WTC11 (cell line): ENCODE measurements around the gene BCAP29. TPM values are rescaled to one million over a fixed set of nuclear protein-coding genes. Genes with fewer than 3 reads are reported as not detected.
A peak's percentile ranks its signal among the peaks of the same experiment; 100 is the strongest.

Experiments used
- ATAC-seq: fragments of 200-7000 bp; cut with Tn5 transposase; 2 replicates; pipeline ENCODE4 v1.10.0; 2021; ENCODE audit warnings: mild to moderate bottlenecking, moderate library complexity
- CTCF ChIA-PET: fragments of 300-600 bp; sonication (Branson Sonifier 250); formaldehyde crosslinking; loops from one replicate; lab custom pipeline; 2021; ENCODE audit warnings: antibody characterized with exemption; lab: Charles Lee
- POLR2A ChIA-PET: fragments of 350-600 bp; sonication (Branson Sonifier 250); formaldehyde crosslinking; loops from one replicate; lab custom pipeline; 2021; ENCODE audit warnings: antibody characterized with exemption; lab: Charles Lee
- DNase-seq: peaks from one replicate; pipeline ENCODE4 v3.0.0; 2021; ENCODE audit warnings: low spot score
- H3K27ac Mint-ChIP-seq: 2 replicates; pipeline ENCODE4 v1.8.0; 2021; ENCODE audit warnings: mixed read lengths
- H3K27me3 Mint-ChIP-seq: 2 replicates; pipeline ENCODE4 v1.8.0; 2021; ENCODE audit warnings: low read depth, mild to moderate bottlenecking, moderate library complexity, mixed read lengths
- H3K36me3 Mint-ChIP-seq: 2 replicates; pipeline ENCODE4 v1.8.0; 2021; ENCODE audit warnings: mixed read lengths
- H3K4me1 Mint-ChIP-seq: 2 replicates; pipeline ENCODE4 v1.8.0; 2022; ENCODE audit warnings: mixed read lengths
- H3K4me3 Mint-ChIP-seq: 2 replicates; pipeline ENCODE4 v1.8.0; 2021; ENCODE audit warnings: mild to moderate bottlenecking, moderate library complexity, mixed read lengths
- H3K9me3 Mint-ChIP-seq: 2 replicates; pipeline ENCODE4 v1.8.0; 2021; ENCODE audit warnings: mixed read lengths
- E2F1 ChIP-seq: sonication (generic); formaldehyde crosslinking; IDR thresholded peaks from 2 replicates; pipeline ENCODE4 v1.8.0; 2022; ENCODE audit warnings: mild to moderate bottlenecking, missing genetic modification reagents
- ERG ChIP-seq: fragments of 250-450 bp; sonication (Bioruptor Pico); IDR thresholded peaks from 2 replicates; pipeline ENCODE4 v1.8.0; 2021; ENCODE audit warnings: mild to moderate bottlenecking
- ESRRA ChIP-seq: sonication (generic); formaldehyde crosslinking; IDR thresholded peaks from 2 replicates; pipeline ENCODE4 v1.8.1; 2022; ENCODE audit warnings: mild to moderate bottlenecking, missing genetic modification reagents, borderline replicate concordance
- FOXK1 ChIP-seq: sonication (generic); formaldehyde crosslinking; IDR thresholded peaks from 2 replicates; pipeline ENCODE4 v1.8.0; 2022; ENCODE audit warnings: mild to moderate bottlenecking, moderate library complexity, missing genetic modification reagents
- GRHL2 ChIP-seq: fragments of 250-450 bp; sonication (Bioruptor Pico); IDR thresholded peaks from 2 replicates; pipeline ENCODE4 v1.8.0; 2022; ENCODE audit warnings: mild to moderate bottlenecking, moderate library complexity; ENCODE audit not compliant: insufficient replicate concordance, severe bottlenecking
- GTF2I ChIP-seq: fragments of 250-450 bp; sonication (Bioruptor Pico); conservative IDR thresholded peaks from 2 replicates; pipeline ENCODE4 v1.4.0; 2021; ENCODE audit warnings: mild to moderate bottlenecking
- JAZF1 ChIP-seq: fragments of 250-450 bp; sonication (Bioruptor Pico); IDR thresholded peaks from 2 replicates; pipeline ENCODE4 v1.9.0; 2021; ENCODE audit warnings: moderate library complexity, mild to moderate bottlenecking, inconsistent platforms
- MLX ChIP-seq: sonication (generic); formaldehyde crosslinking; IDR thresholded peaks from 2 replicates; pipeline ENCODE4 v1.8.1; 2023; ENCODE audit warnings: mild to moderate bottlenecking, missing genetic modification reagents, moderate library complexity
- NR3C1 ChIP-seq: sonication (generic); formaldehyde crosslinking; conservative IDR thresholded peaks from 2 replicates; pipeline ENCODE4 v1.8.1; 2023; ENCODE audit warnings: low read depth, mild to moderate bottlenecking, missing genetic modification reagents
- SMAD3 ChIP-seq: sonication (generic); formaldehyde crosslinking; IDR thresholded peaks from 2 replicates; pipeline ENCODE4 v1.8.0; 2022; ENCODE audit warnings: missing genetic modification reagents, mild to moderate bottlenecking, borderline replicate concordance
- SOX15 ChIP-seq: fragments of 250-450 bp; sonication (Bioruptor Pico); IDR thresholded peaks from 2 replicates; pipeline ENCODE4 v1.9.0; 2021; ENCODE audit warnings: mild to moderate bottlenecking
- SP1 ChIP-seq: sonication (generic); formaldehyde crosslinking; conservative IDR thresholded peaks from 2 replicates; pipeline ENCODE4 v1.8.1; 2022; ENCODE audit warnings: missing genetic modification reagents
- TP53 ChIP-seq: sonication (generic); formaldehyde crosslinking; IDR thresholded peaks from 2 replicates; pipeline ENCODE4 v1.8.1; 2023; ENCODE audit warnings: mild to moderate bottlenecking, missing genetic modification reagents
- ZNF138 ChIP-seq: sonication (generic); formaldehyde crosslinking; conservative IDR thresholded peaks from 2 replicates; pipeline ENCODE4 v1.8.1; 2022; ENCODE audit warnings: mild to moderate bottlenecking, moderate library complexity, missing genetic modification reagents
- ZNF423 ChIP-seq: fragments of 250-450 bp; sonication (Bioruptor Pico); IDR thresholded peaks from 2 replicates; pipeline ENCODE4 v2.1.2; 2022; ENCODE audit warnings: mild to moderate bottlenecking, moderate library complexity
- total RNA-seq: library from RNA; stranded (reverse); gene quantifications from 3 replicates; pipeline ENCODE4 v1.2.3, GENCODE V29; 2021
- TF ChIP-seq, protein P1 (sequence below): sonication (generic); formaldehyde crosslinking; IDR thresholded peaks from 2 replicates; pipeline ENCODE4 v1.8.1; 2022; ENCODE audit warnings: mild to moderate bottlenecking, moderate library complexity, missing genetic modification reagents
- TF ChIP-seq, protein P2 (sequence below): sonication (generic); formaldehyde crosslinking; IDR thresholded peaks from 2 replicates; pipeline ENCODE4 v1.8.0; 2022; ENCODE audit warnings: mild to moderate bottlenecking, missing genetic modification reagents

BCAP29 gene
- total RNA-seq, 1 experiment from 2014 or later = 14.5 TPM

- TF ChIP-seq ZNF138 (no peak), MLX (CRISPR knock-in tag) (no peak), E2F1 (CRISPR knock-in tag) (no peak), GRHL2 (no peak)
- TF ChIP-seq, protein P1, sequence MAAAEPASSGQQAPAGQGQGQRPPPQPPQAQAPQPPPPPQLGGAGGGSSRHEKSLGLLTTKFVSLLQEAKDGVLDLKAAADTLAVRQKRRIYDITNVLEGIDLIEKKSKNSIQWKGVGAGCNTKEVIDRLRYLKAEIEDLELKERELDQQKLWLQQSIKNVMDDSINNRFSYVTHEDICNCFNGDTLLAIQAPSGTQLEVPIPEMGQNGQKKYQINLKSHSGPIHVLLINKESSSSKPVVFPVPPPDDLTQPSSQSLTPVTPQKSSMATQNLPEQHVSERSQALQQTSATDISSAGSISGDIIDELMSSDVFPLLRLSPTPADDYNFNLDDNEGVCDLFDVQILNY (CRISPR knock-in tag) = peak; percentile 70; the same call in 1 of the 2 replicates
These were observed 81.2 kb downstream of the BCAP29 start (continued) for GRCh38 chr7:107661081-107661864.

DNA sequence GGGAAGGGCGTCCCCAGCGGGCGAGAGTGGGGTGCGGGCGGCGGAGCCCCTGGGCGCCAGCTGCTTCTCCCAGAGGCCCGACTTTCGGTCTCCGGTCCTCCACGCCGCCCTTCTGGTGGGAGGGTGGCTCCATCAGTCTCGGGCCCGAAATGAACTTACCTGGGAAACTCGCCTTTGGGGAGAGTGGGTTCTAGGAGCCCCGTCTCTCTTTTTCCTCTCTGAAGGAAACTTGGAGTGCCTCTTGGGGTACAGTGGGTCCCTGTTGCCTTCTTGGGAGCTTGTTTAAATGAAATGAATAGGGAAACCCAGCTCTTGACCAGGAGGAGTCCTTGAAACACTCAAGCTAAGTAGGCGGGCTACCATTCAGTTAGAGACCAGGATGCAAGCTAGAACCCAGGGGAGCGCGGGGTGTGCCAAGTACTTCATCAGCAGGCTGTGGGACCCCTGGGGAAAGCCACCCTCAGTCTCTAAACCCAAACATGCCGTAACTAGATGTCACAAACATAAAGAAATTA lies 81.9 kb downstream of the BCAP29 start:
- H3K27ac Mint-ChIP-seq = no peak overlapping the region
- DNase-seq (no peak), ATAC-seq (peak; percentile 3; the same call in 1 of the 2 replicates)
- peak overlapping the region; percentile 85 for H3K4me3 Mint-ChIP-seq
- ChIA-PET POLR2A (interaction anchor here (1.9 kb wide), 1 partner anchor 81 kb away, joined by 9 read pairs; the partner anchor contains the start of gene CBLL1), CTCF (interaction anchor here (0.7 to 2.3 kb wide), 9 partner anchors 17 to 98 kb away, joined by 3 to 12 read pairs (median 4); partner anchors contain the start of genes CBLL1, COG5 and DUS4L)
- H3K27me3 Mint-ChIP-seq = peaks cover 80% of the 10 kb centered on the region
- TF ChIP-seq GTF2I (CRISPR knock-in tag) = no peak
- TF ChIP-seq SP1 = no peak
- TF ChIP-seq FOXK1 (CRISPR knock-in tag) = no peak
- TF ChIP-seq SOX15 (CRISPR knock-in tag) = no peak
- no peak for TF ChIP-seq ERG (CRISPR knock-in tag)
- no peak for TF ChIP-seq MLX (CRISPR knock-in tag)
- no peak for TF ChIP-seq ESRRA (CRISPR knock-in tag)
- no peaks in the 10 kb centered on the region for H3K9me3 Mint-ChIP-seq
- no peaks in the 10 kb centered on the region for H3K36me3 Mint-ChIP-seq
- H3K4me1 Mint-ChIP-seq = peaks cover 19% of the 10 kb centered on the region

DNA sequence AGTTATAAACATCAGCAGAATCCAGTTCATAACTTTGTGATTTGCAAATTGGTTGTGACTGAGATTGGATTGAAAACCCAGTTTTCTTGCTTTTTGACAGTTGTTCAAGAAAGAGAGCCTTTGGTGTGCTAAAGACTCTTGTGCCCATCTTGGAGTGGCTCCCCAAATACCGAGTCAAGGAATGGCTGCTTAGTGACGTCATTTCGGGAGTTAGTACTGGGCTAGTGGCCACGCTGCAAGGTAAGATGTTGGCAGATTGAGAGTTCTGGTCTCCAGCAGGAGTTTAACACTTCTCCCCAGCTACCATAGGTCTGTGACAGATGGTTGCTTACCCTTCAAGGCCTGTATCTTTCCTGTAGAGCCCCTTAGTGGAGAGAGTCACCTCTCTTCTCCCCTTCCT lies 83.2 kb downstream of the BCAP29 start:
- Mint-ChIP-seq H3K4me1 (peaks cover 19% of the 10 kb centered on the region), H3K27me3 (peaks cover 72% of the 10 kb centered on the region), H3K4me3 (no peak overlapping the region), H3K27ac (no peak overlapping the region), H3K9me3 (no peaks in the 10 kb centered on the region), H3K36me3 (no peaks in the 10 kb centered on the region)
- no peak for DNase-seq
- no peak for ATAC-seq
- ChIA-PET POLR2A (interaction anchor here (1.3 kb wide), 1 partner anchor 27 kb away, joined by 3 read pairs; no protein-coding TSS in a partner anchor), CTCF (no interaction called here)
- TF ChIP-seq TP53 (CRISPR knock-in tag) (no peak), ZNF423 (no peak), NR3C1 (CRISPR knock-in tag) (no peak), SMAD3 (CRISPR knock-in tag) (no peak), JAZF1 (CRISPR knock-in tag) (no peak), SOX15 (CRISPR knock-in tag) (no peak)
- TF ChIP-seq, protein P2, sequence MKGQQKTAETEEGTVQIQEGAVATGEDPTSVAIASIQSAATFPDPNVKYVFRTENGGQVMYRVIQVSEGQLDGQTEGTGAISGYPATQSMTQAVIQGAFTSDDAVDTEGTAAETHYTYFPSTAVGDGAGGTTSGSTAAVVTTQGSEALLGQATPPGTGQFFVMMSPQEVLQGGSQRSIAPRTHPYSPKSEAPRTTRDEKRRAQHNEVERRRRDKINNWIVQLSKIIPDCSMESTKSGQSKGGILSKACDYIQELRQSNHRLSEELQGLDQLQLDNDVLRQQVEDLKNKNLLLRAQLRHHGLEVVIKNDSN (CRISPR knock-in tag) = no peak
